Measurements from ENCODE around the gene EPHA8. TPM values are rescaled to one million over a fixed set of nuclear protein-coding genes. Genes with fewer than 3 reads are reported as not detected.

Gene EPHA8
- total and polyA plus RNA-seq, 8 donors, result not detected

GRCh38 chr1:22520871-22521270 is 42.4 kb upstream of the EPHA8 start:
- H3K36me3 ChIP-seq, result peaks cover 82 to 100% (median 99%) of the 10 kb centered on the region in 4 donors
- WGBS, 5 donors, result 89 to 94% (median 93%) methylated on average over 9 of the region's 9 CpGs
- peaks cover 0 to 7% (median 0%) of the 10 kb centered on the region in 4 donors for H3K4me1 ChIP-seq
- H3K9me3 ChIP-seq, result no peaks in the 10 kb centered on the region
- intact Hi-C loops (cut with DNase I; ENCODE audit: low total_unique reads), result no loop called here
- H3K27ac ChIP-seq, result no peak overlapping the region
- TF ChIP-seq, protein P1, sequence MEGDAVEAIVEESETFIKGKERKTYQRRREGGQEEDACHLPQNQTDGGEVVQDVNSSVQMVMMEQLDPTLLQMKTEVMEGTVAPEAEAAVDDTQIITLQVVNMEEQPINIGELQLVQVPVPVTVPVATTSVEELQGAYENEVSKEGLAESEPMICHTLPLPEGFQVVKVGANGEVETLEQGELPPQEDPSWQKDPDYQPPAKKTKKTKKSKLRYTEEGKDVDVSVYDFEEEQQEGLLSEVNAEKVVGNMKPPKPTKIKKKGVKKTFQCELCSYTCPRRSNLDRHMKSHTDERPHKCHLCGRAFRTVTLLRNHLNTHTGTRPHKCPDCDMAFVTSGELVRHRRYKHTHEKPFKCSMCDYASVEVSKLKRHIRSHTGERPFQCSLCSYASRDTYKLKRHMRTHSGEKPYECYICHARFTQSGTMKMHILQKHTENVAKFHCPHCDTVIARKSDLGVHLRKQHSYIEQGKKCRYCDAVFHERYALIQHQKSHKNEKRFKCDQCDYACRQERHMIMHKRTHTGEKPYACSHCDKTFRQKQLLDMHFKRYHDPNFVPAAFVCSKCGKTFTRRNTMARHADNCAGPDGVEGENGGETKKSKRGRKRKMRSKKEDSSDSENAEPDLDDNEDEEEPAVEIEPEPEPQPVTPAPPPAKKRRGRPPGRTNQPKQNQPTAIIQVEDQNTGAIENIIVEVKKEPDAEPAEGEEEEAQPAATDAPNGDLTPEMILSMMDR (IDR thresholded peaks at IDR 0.05), result no peak
- TF ChIP-seq POLR2A (IDR thresholded peaks at IDR 0.05) (no peak), POLR2AphosphoS5 (IDR thresholded peaks at IDR 0.05) (no peak), EP300 (IDR thresholded peaks at IDR 0.05) (no peak)
- no peaks in the 10 kb centered on the region for H3K27me3 ChIP-seq
- no peak for DNase-seq
- no peak overlapping the region for H3K4me3 ChIP-seq

GRCh38 chr1:22521692-22522091 is 41.6 kb upstream of the EPHA8 start:
- intact Hi-C loops (cut with DNase I; ENCODE audit: low total_unique reads), result no loop called here
- no peak for DNase-seq
- H3K27me3 ChIP-seq, result no peaks in the 10 kb centered on the region
- no peak overlapping the region for H3K27ac ChIP-seq
- H3K36me3 ChIP-seq, result peaks cover 82 to 100% (median 99%) of the 10 kb centered on the region in 4 donors
- TF ChIP-seq EP300 (IDR thresholded peaks at IDR 0.05) (no peak), POLR2AphosphoS5 (IDR thresholded peaks at IDR 0.05) (no peak), POLR2A (IDR thresholded peaks at IDR 0.05) (no peak)
- TF ChIP-seq, protein P1 (IDR thresholded peaks at IDR 0.05), result no peak
- no peaks in the 10 kb centered on the region for H3K9me3 ChIP-seq
- H3K4me3 ChIP-seq, result no peak overlapping the region
- 95 to 100% (median 99%) methylated on average over 2 to 4 of the region's 4 CpGs for WGBS, 5 donors
- H3K4me1 ChIP-seq, result peaks cover 0 to 7% (median 0%) of the 10 kb centered on the region in 4 donors

DNA sequence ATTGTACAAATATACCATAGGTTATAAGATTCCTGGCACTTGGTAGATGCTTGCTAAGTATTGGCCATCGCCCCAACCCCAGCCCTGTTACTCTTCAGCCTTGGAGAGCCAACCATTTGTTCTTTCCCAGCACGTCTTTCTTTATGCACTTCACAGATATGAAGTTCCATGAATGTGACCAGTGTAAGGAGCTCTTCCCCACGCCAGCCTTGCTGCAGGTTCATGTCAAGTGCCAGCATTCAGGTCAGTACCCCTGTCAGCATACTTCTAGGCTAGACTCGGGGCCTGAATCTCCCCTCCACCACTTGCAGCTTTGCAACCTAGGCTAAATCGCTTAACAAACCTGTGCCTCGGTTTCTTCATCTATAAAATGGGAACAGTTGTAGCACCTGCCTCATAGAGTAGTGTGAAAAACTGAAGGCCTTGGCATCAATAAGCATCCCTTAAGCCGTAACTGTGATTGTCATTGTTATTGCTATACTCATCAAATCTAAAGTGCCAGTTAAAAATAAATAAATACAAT is 41.0 kb upstream of the EPHA8 start:
- 93 to 99% (median 97%) methylated on average over 7 of the region's 7 CpGs for WGBS, 5 donors
- intact Hi-C loops (cut with DNase I; ENCODE audit: low total_unique reads), result no loop called here
- TF ChIP-seq POLR2A (IDR thresholded peaks at IDR 0.05) (no peak), POLR2AphosphoS5 (IDR thresholded peaks at IDR 0.05) (no peak)

GRCh38 chr1:22524481-22524880 is 38.8 kb upstream of the EPHA8 start:
- H3K27ac ChIP-seq, result no peak overlapping the region
- no peak for TF ChIP-seq EP300 (IDR thresholded peaks at IDR 0.05)
- no peak for TF ChIP-seq POLR2AphosphoS5 (IDR thresholded peaks at IDR 0.05)
- TF ChIP-seq, protein P1 (IDR thresholded peaks at IDR 0.05), result no peak
- TF ChIP-seq POLR2A (IDR thresholded peaks at IDR 0.05), result no peak
- H3K36me3 ChIP-seq, result peaks cover 73 to 100% (median 93%) of the 10 kb centered on the region in 4 donors
- 78 to 92% (median 89%) methylated on average over 5 of the region's 5 CpGs for WGBS, 5 donors
- H3K27me3 ChIP-seq, result no peaks in the 10 kb centered on the region
- H3K4me1 ChIP-seq, result no peaks in the 10 kb centered on the region
- H3K9me3 ChIP-seq, result no peaks in the 10 kb centered on the region
- no peak for DNase-seq
- H3K4me3 ChIP-seq, result no peak overlapping the region
- intact Hi-C loops (cut with DNase I; ENCODE audit: low total_unique reads), result no loop called here

More for the DNA sequence above, 41.0 kb upstream of the EPHA8 start:
- no peaks in the 10 kb centered on the region for H3K9me3 ChIP-seq
- H3K27me3 ChIP-seq, result no peaks in the 10 kb centered on the region
- H3K4me3 ChIP-seq, result no peak overlapping the region
- H3K36me3 ChIP-seq, result peaks cover 81 to 100% (median 99%) of the 10 kb centered on the region in 4 donors
- no peak for DNase-seq
- H3K4me1 ChIP-seq, result peaks cover 0 to 7% (median 0%) of the 10 kb centered on the region in 4 donors
- no peak overlapping the region for H3K27ac ChIP-seq

DNA sequence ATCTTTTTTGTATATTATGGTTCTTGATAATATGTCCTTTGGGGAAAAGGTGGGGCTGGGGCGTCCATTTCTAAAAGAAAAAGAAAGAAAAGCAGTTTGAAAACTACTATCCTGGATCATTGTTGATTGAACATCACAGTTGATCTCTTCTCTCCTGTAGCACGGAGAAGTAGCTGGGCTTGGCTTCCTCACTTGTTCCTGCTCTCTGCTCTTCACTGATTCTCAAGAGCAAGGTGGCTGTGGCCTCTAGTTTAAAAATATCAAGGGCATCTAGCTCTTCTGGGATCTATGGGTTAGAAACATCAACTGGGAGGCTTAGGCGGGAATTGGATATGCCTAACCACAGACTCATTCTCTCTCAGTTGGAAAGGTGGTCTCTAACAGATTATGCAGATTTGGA is 38.1 kb upstream of the EPHA8 start:
- no peak overlapping the region for H3K4me3 ChIP-seq
- intact Hi-C loops (cut with DNase I; ENCODE audit: low total_unique reads), result no loop called here
- no peak for DNase-seq
- TF ChIP-seq, protein P1 (IDR thresholded peaks at IDR 0.05), result no peak
- TF ChIP-seq EP300 (IDR thresholded peaks at IDR 0.05) (no peak), POLR2A (IDR thresholded peaks at IDR 0.05) (no peak), POLR2AphosphoS5 (IDR thresholded peaks at IDR 0.05) (no peak)
- H3K36me3 ChIP-seq, result peaks cover 66 to 96% (median 86%) of the 10 kb centered on the region in 4 donors
- peaks cover 0 to 2% (median 0%) of the 10 kb centered on the region in 4 donors for H3K4me1 ChIP-seq
- H3K27ac ChIP-seq, result no peak overlapping the region
- no peaks in the 10 kb centered on the region for H3K9me3 ChIP-seq
- WGBS, 5 donors, result 83 to 92% (median 89%) methylated on average over 3 of the region's 3 CpGs
- H3K27me3 ChIP-seq, result no peaks in the 10 kb centered on the region
